A673 (cell line): Measurements from ENCODE around the gene SUPT3H. TPM values are rescaled to one million over a fixed set of nuclear protein-coding genes. Genes with fewer than 3 reads are reported as not detected.

Source experiments
- BruUV-seq: library from RNA; stranded (reverse); fragments of 400-500 nt; replicated peaks from 2 replicates; lab custom pipeline; 2021; lab: Mats Ljungman, UMichigan
- CTCF ChIA-PET: fragments of 300-600 bp; sonication (Branson Sonifier 250); formaldehyde crosslinking; loops from one replicate; lab custom pipeline; 2022; ENCODE audit warnings: antibody characterized with exemption; lab: Charles Lee
- POLR2A ChIA-PET: fragments of 300-600 bp; sonication (Branson Sonifier 250); formaldehyde crosslinking; loops from one replicate; lab custom pipeline; 2022; ENCODE audit warnings: antibody characterized with exemption; ENCODE audit not compliant: low non-redundant PET; lab: Charles Lee
- DNase-seq: peaks from one replicate; pipeline ENCODE4 v3.0.0-alpha.2; 2015; ENCODE audit warnings: low spot score
- H3K27ac ChIP-seq: fragments of 200-600 bp; sonication (generic); 2 replicates; pipeline ENCODE4 v1.5.1; 2016; ENCODE audit warnings: mixed run types, low read depth, mild to moderate bottlenecking, mixed read lengths, antibody characterized with exemption, low read length; ENCODE audit not compliant: poor library complexity, severe bottlenecking
- H3K27me3 ChIP-seq: fragments of 200-600 bp; sonication (generic); replicated peaks from 2 replicates; pipeline ENCODE4 v1.6.1; 2017; ENCODE audit warnings: mixed run types, low read depth, mild to moderate bottlenecking, mixed read lengths, antibody characterized with exemption, low read length; ENCODE audit not compliant: insufficient read depth, poor library complexity
- H3K36me3 ChIP-seq: fragments of 200-600 bp; sonication (generic); 2 replicates; pipeline ENCODE4 v1.6.1; 2016; ENCODE audit warnings: mixed run types, mild to moderate bottlenecking, mixed read lengths, antibody characterized with exemption, low read length; ENCODE audit not compliant: insufficient read depth, poor library complexity, severe bottlenecking
- H3K4me1 ChIP-seq: fragments of 200-600 bp; sonication (generic); 2 replicates; pipeline ENCODE4 v1.6.1; 2017; ENCODE audit warnings: mixed run types, mild to moderate bottlenecking, mixed read lengths, antibody characterized with exemption, low read length; ENCODE audit not compliant: insufficient read depth, poor library complexity, severe bottlenecking
- H3K4me3 ChIP-seq: fragments of 200-600 bp; sonication (generic); 2 replicates; pipeline ENCODE4 v1.5.1; 2016; ENCODE audit warnings: low read depth, mixed run types, mild to moderate bottlenecking, mixed read lengths, low read length; ENCODE audit not compliant: poor library complexity, severe bottlenecking
- H3K9me3 ChIP-seq: fragments of 200-600 bp; sonication (generic); 2 replicates; pipeline ENCODE4 v1.6.1; 2016; ENCODE audit warnings: mixed run types, low read depth, mild to moderate bottlenecking, mixed read lengths, antibody characterized with exemption, low read length; ENCODE audit not compliant: poor library complexity, severe bottlenecking
- EZH2 ChIP-seq: fragments of 200-600 bp; sonication (generic); IDR thresholded peaks from 2 replicates; pipeline ENCODE4 v1.6.1; 2017; ENCODE audit warnings: borderline replicate concordance, low read depth, mild to moderate bottlenecking, mixed read lengths, antibody characterized with exemption, low read length; ENCODE audit not compliant: poor library complexity, severe bottlenecking
- intact Hi-C: fragments of 100-400 bp; cut with micrococcal nuclease; formaldehyde crosslinking; loops from one replicate; pipeline ENCODE4 v1.10.0; 2022; ENCODE audit not compliant: unreplicated experiment
- total RNA-seq: library from RNA; stranded (reverse); gene quantifications from 2 replicates; pipeline ENCODE4 v1.2.3, GENCODE V29; 2021
- TF ChIP-seq, protein P1 (sequence below): fragments of 300-800, 200-600 bp; sonication (generic); conservative IDR thresholded peaks from 2 replicates; pipeline ENCODE4 v1.5.1; 2017; ENCODE audit warnings: low read depth, mild to moderate bottlenecking, antibody characterized with exemption, low read length, moderate library complexity, mixed read lengths

The SUPT3H gene
- total RNA-seq, 1 experiment from 2014 or later: 10.8 TPM

DNA sequence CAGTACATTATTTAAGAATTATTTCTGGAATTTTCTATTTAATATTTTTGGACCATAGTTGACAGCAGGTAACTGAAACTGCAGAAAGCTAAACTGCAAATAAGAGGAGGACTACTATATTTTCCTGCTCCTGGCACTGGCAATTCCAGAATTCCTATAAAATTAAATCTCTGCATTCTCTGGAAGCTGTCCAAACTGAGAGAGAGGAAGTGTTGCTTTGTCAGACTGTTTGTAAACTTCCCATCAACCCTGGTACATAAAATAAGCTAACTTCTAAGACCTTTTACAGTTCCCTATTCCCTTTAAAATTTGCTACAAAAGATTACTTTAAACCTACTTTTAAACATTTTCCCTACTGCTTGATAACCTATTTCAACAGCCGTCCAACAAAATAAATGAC is 245.7 kb downstream of the SUPT3H start:
- Histone ChIP-seq H3K27ac (no peak overlapping the region), H3K9me3 (peaks cover 9% of the 10 kb centered on the region), H3K27me3 (no peaks in the 10 kb centered on the region), H3K4me1 (peaks cover 5% of the 10 kb centered on the region), H3K36me3 (no peaks in the 10 kb centered on the region), H3K4me3 (no peak overlapping the region)
- BruUV-seq: no TSS peak
- intact Hi-C loops: no loop called here
- no peak for TF ChIP-seq EZH2
- TF ChIP-seq, protein P1, sequence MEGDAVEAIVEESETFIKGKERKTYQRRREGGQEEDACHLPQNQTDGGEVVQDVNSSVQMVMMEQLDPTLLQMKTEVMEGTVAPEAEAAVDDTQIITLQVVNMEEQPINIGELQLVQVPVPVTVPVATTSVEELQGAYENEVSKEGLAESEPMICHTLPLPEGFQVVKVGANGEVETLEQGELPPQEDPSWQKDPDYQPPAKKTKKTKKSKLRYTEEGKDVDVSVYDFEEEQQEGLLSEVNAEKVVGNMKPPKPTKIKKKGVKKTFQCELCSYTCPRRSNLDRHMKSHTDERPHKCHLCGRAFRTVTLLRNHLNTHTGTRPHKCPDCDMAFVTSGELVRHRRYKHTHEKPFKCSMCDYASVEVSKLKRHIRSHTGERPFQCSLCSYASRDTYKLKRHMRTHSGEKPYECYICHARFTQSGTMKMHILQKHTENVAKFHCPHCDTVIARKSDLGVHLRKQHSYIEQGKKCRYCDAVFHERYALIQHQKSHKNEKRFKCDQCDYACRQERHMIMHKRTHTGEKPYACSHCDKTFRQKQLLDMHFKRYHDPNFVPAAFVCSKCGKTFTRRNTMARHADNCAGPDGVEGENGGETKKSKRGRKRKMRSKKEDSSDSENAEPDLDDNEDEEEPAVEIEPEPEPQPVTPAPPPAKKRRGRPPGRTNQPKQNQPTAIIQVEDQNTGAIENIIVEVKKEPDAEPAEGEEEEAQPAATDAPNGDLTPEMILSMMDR: no peak
- CTCF ChIA-PET: no interaction called here
- DNase-seq: peak; percentile 36
- POLR2A ChIA-PET: no interaction called here

DNA sequence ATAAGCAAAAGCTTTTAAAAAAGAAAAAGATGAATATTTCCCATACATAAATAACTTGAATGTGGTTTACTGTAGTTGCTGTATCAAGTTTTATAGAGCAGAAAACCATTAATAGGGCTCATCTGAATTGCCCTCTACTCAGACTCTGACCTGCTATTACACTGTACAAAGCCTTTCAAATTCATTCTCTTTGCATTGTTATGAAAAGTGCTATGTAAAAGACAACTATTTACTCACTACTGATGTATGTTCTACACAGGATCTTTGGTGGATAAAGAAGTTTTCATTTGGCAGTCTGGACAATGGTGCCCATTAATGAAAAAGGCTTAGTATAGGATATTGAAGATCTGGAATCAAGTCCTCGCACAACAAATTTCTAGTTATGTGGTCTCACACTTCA is 248.7 kb downstream of the SUPT3H start:
- TF ChIP-seq, protein P1: no peak
- no peak for TF ChIP-seq EZH2
- intact Hi-C loops: no loop called here
- H3K27me3 ChIP-seq: no peaks in the 10 kb centered on the region
- no peak overlapping the region for H3K4me3 ChIP-seq
- no peak overlapping the region for H3K27ac ChIP-seq
- H3K4me1 ChIP-seq: peaks cover 5% of the 10 kb centered on the region
- H3K9me3 ChIP-seq: no peaks in the 10 kb centered on the region
- DNase-seq: no peak
- BruUV-seq: no TSS peak
- POLR2A ChIA-PET: no interaction called here
- CTCF ChIA-PET: no interaction called here
- no peaks in the 10 kb centered on the region for H3K36me3 ChIP-seq

DNA sequence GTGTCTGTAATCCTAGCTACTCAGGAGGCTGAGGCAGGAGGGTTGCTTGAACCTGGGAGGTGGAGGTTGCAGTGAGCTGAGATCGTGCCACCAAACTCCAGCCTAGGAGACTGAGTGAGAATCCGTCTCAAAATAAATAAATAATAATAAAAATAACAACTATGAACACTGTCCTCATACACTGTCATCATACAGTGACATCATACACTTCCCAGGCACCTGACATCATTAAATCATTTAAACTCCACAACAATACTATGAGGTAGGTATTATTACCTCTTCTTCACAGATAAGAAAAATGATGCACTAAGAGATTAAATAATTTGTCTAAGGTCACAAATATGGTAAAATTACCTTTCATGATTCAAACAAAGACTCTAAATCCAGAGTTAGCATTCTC is 250.5 kb downstream of the SUPT3H start:
- POLR2A ChIA-PET: no interaction called here
- H3K27ac ChIP-seq: no peak overlapping the region
- no peak for TF ChIP-seq EZH2
- TF ChIP-seq, protein P1: no peak
- intact Hi-C loops: no loop called here
- H3K4me3 ChIP-seq: no peak overlapping the region
- H3K27me3 ChIP-seq: no peaks in the 10 kb centered on the region
- DNase-seq: no peak
- no peaks in the 10 kb centered on the region for H3K36me3 ChIP-seq
- no TSS peak for BruUV-seq
- H3K4me1 ChIP-seq: peaks cover 4% of the 10 kb centered on the region
- CTCF ChIA-PET: no interaction called here
- no peaks in the 10 kb centered on the region for H3K9me3 ChIP-seq
